Loucy (cell line): Measurements from ENCODE around the gene KLRD1.
"Not testable (repeated sequence)": the region's sequence is repeated elsewhere in the genome, so short reads cannot be mapped to it uniquely, and the experiment has no call there.

Experiments
- H2AFZ ChIP-seq: fragments of 200-600 bp; sonication (generic); 2 replicates; pipeline ENCODE4 v1.6.0; 2016; ENCODE audit warnings: antibody characterized with exemption, mild to moderate bottlenecking, low read length, moderate library complexity
- H3F3A ChIP-seq: fragments of 200-600 bp; 2 replicates; pipeline ENCODE4 v1.6.0; 2016; ENCODE audit warnings: antibody characterized with exemption, low read depth, mild to moderate bottlenecking
- H3K27me3 ChIP-seq: fragments of 200-600 bp; sonication (generic); 2 replicates; pipeline ENCODE4 v1.6.1; 2014; ENCODE audit warnings: low read length, mild to moderate bottlenecking; ENCODE audit not compliant: insufficient read depth, poor library complexity, severe bottlenecking
- H3K36me3 ChIP-seq: fragments of 200-600 bp; sonication (generic); 2 replicates; pipeline ENCODE4 v1.6.1; 2016; ENCODE audit warnings: low read length; ENCODE audit not compliant: insufficient read depth
- H3K4me1 ChIP-seq: fragments of 200-600 bp; sonication (generic); 2 replicates; pipeline ENCODE4 v1.5.1; 2014; ENCODE audit warnings: low read length, mild to moderate bottlenecking; ENCODE audit not compliant: insufficient read depth, poor library complexity, severe bottlenecking
- H3K4me2 ChIP-seq: fragments of 200-600 bp; sonication (generic); 2 replicates; pipeline ENCODE4 v1.6.0; 2014; ENCODE audit warnings: antibody characterized with exemption, low read length, low read depth, mild to moderate bottlenecking; ENCODE audit not compliant: poor library complexity, severe bottlenecking
- H3K4me3 ChIP-seq: fragments of 200-600 bp; sonication (generic); 2 replicates; pipeline ENCODE4 v1.5.1; 2014; ENCODE audit warnings: low read length, mild to moderate bottlenecking, mixed read lengths; ENCODE audit not compliant: poor library complexity, severe bottlenecking
- H3K79me2 ChIP-seq: fragments of 200-600 bp; sonication (generic); 2 replicates; pipeline ENCODE4 v1.6.1; 2014; ENCODE audit warnings: low read length; ENCODE audit not compliant: insufficient read depth
- H3K9ac ChIP-seq: fragments of 200-600 bp; sonication (generic); 2 replicates; pipeline ENCODE4 v1.6.0; 2014; ENCODE audit warnings: mild to moderate bottlenecking, low read depth, low read length, moderate library complexity; ENCODE audit not compliant: poor library complexity, severe bottlenecking
- H3K9me2 ChIP-seq: fragments of 200-600 bp; sonication (generic); replicated peaks from 2 replicates; pipeline ENCODE4 v1.6.1; 2016; ENCODE audit warnings: low read depth, low read length, mixed read lengths
- H3K9me3 ChIP-seq: fragments of 200-600 bp; sonication (generic); 2 replicates; pipeline ENCODE4 v1.6.1; 2014; ENCODE audit warnings: mild to moderate bottlenecking, antibody characterized with exemption, low read length, low read depth; ENCODE audit not compliant: insufficient read depth
- H4K20me1 ChIP-seq: fragments of 200-600 bp; sonication (generic); 2 replicates; pipeline ENCODE4 v1.6.0; 2014; ENCODE audit warnings: antibody characterized with exemption, low read length, mild to moderate bottlenecking; ENCODE audit not compliant: insufficient read depth, poor library complexity, severe bottlenecking
- CTCF ChIP-seq: fragments of 200-600 bp; sonication (generic); conservative IDR thresholded peaks from 2 replicates; pipeline ENCODE4 v1.5.1; 2014; ENCODE audit warnings: mild to moderate bottlenecking, antibody characterized with exemption, low read length
- EZH2phosphoT487 ChIP-seq: fragments of 200-600 bp; IDR thresholded peaks from 2 replicates; pipeline ENCODE4 v1.6.1; 2018; ENCODE audit warnings: antibody characterized with exemption, mild to moderate bottlenecking, moderate library complexity, borderline replicate concordance

Gene KLRD1

GRCh38 chr12:10341892-10342509 is 34.3 kb downstream of the KLRD1 start:
- Histone ChIP-seq H3K9ac (no peak overlapping the region), H3K9me3 (no peaks in the 10 kb centered on the region)
- TF ChIP-seq CTCF (no peak), EZH2phosphoT487 (no peak)

GRCh38 chr12:10351457-10351856 is 43.8 kb downstream of the KLRD1 start:
- not testable (repeated sequence) for H3K36me3 ChIP-seq, H4K20me1 ChIP-seq, H3K4me1 ChIP-seq, H3K9ac ChIP-seq, H3K4me2 ChIP-seq, H3F3A ChIP-seq, H3K9me2 ChIP-seq, H3K4me3 ChIP-seq, H3K79me2 ChIP-seq, H3K9me3 ChIP-seq, H2AFZ ChIP-seq, H3K27me3 ChIP-seq

More at GRCh38 chr12:10341892-10342509, 34.3 kb downstream of the KLRD1 start:
- no peaks in the 10 kb centered on the region for H3K9me2 ChIP-seq
- H3K79me2 ChIP-seq: no peaks in the 10 kb centered on the region
- H4K20me1 ChIP-seq: no peaks in the 10 kb centered on the region
- no peaks in the 10 kb centered on the region for H3K36me3 ChIP-seq
- H3F3A ChIP-seq: no peaks in the 10 kb centered on the region
- H3K4me3 ChIP-seq: no peak overlapping the region
- H3K4me1 ChIP-seq: no peaks in the 10 kb centered on the region
- no peak overlapping the region for H2AFZ ChIP-seq
- H3K27me3 ChIP-seq: no peaks in the 10 kb centered on the region
- no peak overlapping the region for H3K4me2 ChIP-seq

- H3K4me2 ChIP-seq: no peak overlapping the region
- H3K9ac ChIP-seq: no peak overlapping the region
- H4K20me1 ChIP-seq: no peaks in the 10 kb centered on the region
- H3K4me3 ChIP-seq: no peak overlapping the region
- H3K27me3 ChIP-seq: no peaks in the 10 kb centered on the region
- H3K9me2 ChIP-seq: no peaks in the 10 kb centered on the region
- no peaks in the 10 kb centered on the region for H3K36me3 ChIP-seq
- H3K9me3 ChIP-seq: no peaks in the 10 kb centered on the region
- H3K79me2 ChIP-seq: no peaks in the 10 kb centered on the region
- no peaks in the 10 kb centered on the region for H3F3A ChIP-seq
- no peak for TF ChIP-seq CTCF
- TF ChIP-seq EZH2phosphoT487: no peak
- no peak overlapping the region for H2AFZ ChIP-seq
- H3K4me1 ChIP-seq: peaks cover 8% of the 10 kb centered on the region
Observed at GRCh38 chr12:10354071-10354470, 46.4 kb downstream of the KLRD1 start.

- Histone ChIP-seq H3K4me3 (no peak overlapping the region), H3F3A (no peaks in the 10 kb centered on the region), H3K9ac (no peak overlapping the region), H3K4me1 (peaks cover 11% of the 10 kb centered on the region), H3K27me3 (no peaks in the 10 kb centered on the region), H2AFZ (no peak overlapping the region), H3K9me2 (no peaks in the 10 kb centered on the region), H4K20me1 (no peaks in the 10 kb centered on the region), H3K36me3 (no peaks in the 10 kb centered on the region), H3K9me3 (no peaks in the 10 kb centered on the region), H3K4me2 (no peak overlapping the region), H3K79me2 (no peaks in the 10 kb centered on the region)
- no peak for TF ChIP-seq EZH2phosphoT487
- no peak for TF ChIP-seq CTCF
Observed at GRCh38 chr12:10354502-10354901, 46.8 kb downstream of the KLRD1 start.
